ENCODE data around the gene CGNL1.

GRCh38 chr15:57328479-57328878 lies 47.8 kb upstream of the CGNL1 start:
- TF ChIP-seq, protein P1, sequence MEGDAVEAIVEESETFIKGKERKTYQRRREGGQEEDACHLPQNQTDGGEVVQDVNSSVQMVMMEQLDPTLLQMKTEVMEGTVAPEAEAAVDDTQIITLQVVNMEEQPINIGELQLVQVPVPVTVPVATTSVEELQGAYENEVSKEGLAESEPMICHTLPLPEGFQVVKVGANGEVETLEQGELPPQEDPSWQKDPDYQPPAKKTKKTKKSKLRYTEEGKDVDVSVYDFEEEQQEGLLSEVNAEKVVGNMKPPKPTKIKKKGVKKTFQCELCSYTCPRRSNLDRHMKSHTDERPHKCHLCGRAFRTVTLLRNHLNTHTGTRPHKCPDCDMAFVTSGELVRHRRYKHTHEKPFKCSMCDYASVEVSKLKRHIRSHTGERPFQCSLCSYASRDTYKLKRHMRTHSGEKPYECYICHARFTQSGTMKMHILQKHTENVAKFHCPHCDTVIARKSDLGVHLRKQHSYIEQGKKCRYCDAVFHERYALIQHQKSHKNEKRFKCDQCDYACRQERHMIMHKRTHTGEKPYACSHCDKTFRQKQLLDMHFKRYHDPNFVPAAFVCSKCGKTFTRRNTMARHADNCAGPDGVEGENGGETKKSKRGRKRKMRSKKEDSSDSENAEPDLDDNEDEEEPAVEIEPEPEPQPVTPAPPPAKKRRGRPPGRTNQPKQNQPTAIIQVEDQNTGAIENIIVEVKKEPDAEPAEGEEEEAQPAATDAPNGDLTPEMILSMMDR (IDR thresholded peaks at IDR 0.05; ENCODE audit: low read depth, low read length): no peak
- TF ChIP-seq EZH2phosphoT487 (IDR thresholded peaks at IDR 0.05; ENCODE audit: low read depth): no peak

Measured in OCI-LY3 (cell line).